Muscle layer of colon (tissue), 2 donors: ENCODE data around the gene ANKRD40CL.

Experiments
- H3K27ac ChIP-seq: one replicate; pipeline ENCODE4 v1.7.0; 2013; ENCODE audit warnings: low read depth, mild to moderate bottlenecking, low read length, moderate library complexity
- H3K27me3 ChIP-seq, 2 donors: one replicate each; pipeline ENCODE4 v1.7.0; 2013; ENCODE audit warnings: low read length in 2 of 2, mild to moderate bottlenecking in 2 of 2; ENCODE audit not compliant: insufficient read depth in 2 of 2, control insufficient read depth in 1 of 2
- H3K36me3 ChIP-seq: one replicate; pipeline ENCODE4 v1.7.0; 2013; ENCODE audit warnings: mild to moderate bottlenecking, low read length; ENCODE audit not compliant: insufficient read depth
- H3K4me1 ChIP-seq: one replicate; pipeline ENCODE4 v1.7.0; 2013; ENCODE audit warnings: mild to moderate bottlenecking, low read length; ENCODE audit not compliant: insufficient read depth
- H3K4me3 ChIP-seq, 2 donors: one replicate each; pipeline ENCODE4 v1.7.0; 2013; ENCODE audit warnings: low read length in 2 of 2, low read depth in 1 of 2, mild to moderate bottlenecking in 1 of 2, moderate library complexity in 1 of 2
- H3K9ac ChIP-seq: one replicate; pipeline ENCODE4 v1.7.0; 2013; ENCODE audit warnings: low read length
- H3K9me3 ChIP-seq: one replicate; pipeline ENCODE4 v1.7.0; 2013; ENCODE audit warnings: mild to moderate bottlenecking, low read length
- donor health status: abdominal sarcoma.
- donor health status: Adenocarcinoma of cecum.

ANKRD40CL gene

GRCh38 chr17:50722746-50723145 is 44.6 kb downstream of the ANKRD40CL start:
- Histone ChIP-seq H3K9ac (no peak overlapping the region), H3K4me3 (no peak overlapping the region), H3K36me3 (no peaks in the 10 kb centered on the region), H3K4me1 (peaks cover 53% of the 10 kb centered on the region), H3K27ac (no peak overlapping the region), H3K27me3 (no peaks in the 10 kb centered on the region), H3K9me3 (no peaks in the 10 kb centered on the region)

- Histone ChIP-seq H3K4me1 (peaks cover 46% of the 10 kb centered on the region), H3K4me3 (peak overlapping the region; percentile 73 to 93)
Observed at GRCh38 chr17:50721194-50722010, 45.9 kb downstream of the ANKRD40CL start.

GRCh38 chr17:50719924-50720794 is 47.2 kb downstream of the ANKRD40CL start:
- H3K9ac ChIP-seq, result peak overlapping the region; percentile 93
- H3K4me1 ChIP-seq, result peaks cover 38% of the 10 kb centered on the region
- no peaks in the 10 kb centered on the region for H3K9me3 ChIP-seq
- peak overlapping the region; percentile 73 to 93 for H3K4me3 ChIP-seq
- peak overlapping the region; percentile 91 for H3K27ac ChIP-seq
- no peaks in the 10 kb centered on the region for H3K27me3 ChIP-seq
- no peaks in the 10 kb centered on the region for H3K36me3 ChIP-seq

More at GRCh38 chr17:50721194-50722010, 45.9 kb downstream of the ANKRD40CL start:
- Histone ChIP-seq H3K27ac (no peak overlapping the region), H3K27me3 (no peaks in the 10 kb centered on the region), H3K9ac (peak overlapping the region; percentile 93), H3K36me3 (no peaks in the 10 kb centered on the region), H3K9me3 (no peaks in the 10 kb centered on the region)

- Histone ChIP-seq H3K4me3 (peak within 1 kb of the TSS; percentile 73 to 93), H3K4me1 (peaks cover 37% of the 10 kb centered on the region), H3K36me3 (no peaks in the 10 kb centered on the region), H3K9ac (peak within 1 kb of the TSS; percentile 93), H3K27me3 (no peaks in the 10 kb centered on the region), H3K9me3 (no peaks in the 10 kb centered on the region), H3K27ac (peak within 1 kb of the TSS; percentile 91)
Observed at GRCh38 chr17:50719144-50719923, 48.0 kb downstream of the ANKRD40CL start, which contains the start of gene LUC7L3. TSS of gene LUC7L3 (plus strand) at chr17:50719603. CDS start at chr17:50719733, 130 bp downstream.

GRCh38 chr17:50715471-50715870 is 51.8 kb downstream of the ANKRD40CL start:
- peaks cover 4% of the 10 kb centered on the region for H3K4me1 ChIP-seq
- H3K9ac ChIP-seq, result no peak overlapping the region
- H3K27me3 ChIP-seq, result no peaks in the 10 kb centered on the region
- H3K36me3 ChIP-seq, result no peaks in the 10 kb centered on the region
- no peak overlapping the region for H3K27ac ChIP-seq
- H3K9me3 ChIP-seq, result no peaks in the 10 kb centered on the region
- H3K4me3 ChIP-seq, result no peak overlapping the region

GRCh38 chr17:50712641-50713040 is 54.7 kb downstream of the ANKRD40CL start:
- Histone ChIP-seq H3K4me1 (peaks cover 16% of the 10 kb centered on the region), H3K36me3 (no peaks in the 10 kb centered on the region), H3K27ac (no peak overlapping the region), H3K9me3 (no peaks in the 10 kb centered on the region), H3K4me3 (no peak overlapping the region), H3K27me3 (no peaks in the 10 kb centered on the region), H3K9ac (no peak overlapping the region)
